Hepatocyte (in vitro differentiated cells): Measurements from ENCODE around the gene RP2.

Experiments used
- CTCF ChIP-seq: fragments of 200-600 bp; sonication (generic); IDR thresholded peaks from 2 replicates; pipeline ENCODE4 v1.5.1; 2016; ENCODE audit warnings: antibody characterized with exemption, mild to moderate bottlenecking; ENCODE audit not compliant: poor library complexity
- EZH2 ChIP-seq: fragments of 200-600 bp; sonication (generic); IDR thresholded peaks from 2 replicates; pipeline ENCODE4 v1.6.1; 2016; ENCODE audit warnings: antibody characterized with exemption, mild to moderate bottlenecking, borderline replicate concordance

GRCh38 chrX:46927718-46928117 lies 90.9 kb downstream of the RP2 start:
- TF ChIP-seq CTCF (no peak), EZH2 (no peak)
